ENCODE data around the gene PDE1C.
"Not testable (repeated sequence)": the region's sequence is repeated elsewhere in the genome, so short reads cannot be mapped to it uniquely, and the experiment has no call there.

Gene PDE1C

DNA sequence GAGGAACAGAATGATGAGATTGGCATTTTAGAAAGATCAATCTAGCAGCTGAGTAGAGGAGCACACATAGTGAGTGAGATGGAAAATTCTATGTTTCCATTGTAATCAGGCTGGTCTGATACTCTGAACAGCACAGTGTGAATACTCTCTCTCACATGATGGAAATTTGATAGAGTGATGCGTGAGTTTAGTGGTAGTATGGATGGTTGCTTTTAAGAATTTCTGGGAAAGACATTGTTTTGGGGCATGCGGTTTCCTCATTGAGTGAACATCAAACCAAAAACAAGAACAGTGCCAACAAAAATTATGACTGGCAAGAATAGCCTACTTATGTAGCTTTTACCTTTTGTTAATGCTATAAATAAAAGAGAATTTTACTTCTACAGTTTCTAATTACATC is 183.2 kb downstream of the PDE1C start:
- no peak for FAIRE-seq

GRCh38 chr7:31885171-31885570 is 185.0 kb downstream of the PDE1C start:
- no peak for FAIRE-seq

DNA sequence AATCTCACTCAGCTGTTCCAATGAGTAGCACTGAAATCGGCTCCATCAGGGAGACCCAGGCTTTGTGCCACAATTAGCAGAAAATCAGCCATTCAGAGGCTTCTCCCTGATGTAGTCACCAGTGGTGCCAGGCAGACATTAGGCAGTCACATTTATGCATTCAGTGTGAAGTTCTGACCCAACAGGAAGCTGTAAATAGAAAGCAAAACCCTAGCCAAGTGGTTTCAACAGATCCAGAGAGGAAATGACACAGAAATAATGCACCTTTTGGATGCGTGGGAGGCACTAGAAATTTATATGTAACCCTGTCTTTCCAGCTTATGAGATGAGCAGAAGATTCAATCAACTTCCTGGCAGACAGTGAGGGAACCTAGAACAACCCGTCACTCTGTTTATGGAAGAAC is 186.4 kb downstream of the PDE1C start:
- no peak for FAIRE-seq

GRCh38 chr7:31882187-31882586 is 188.0 kb downstream of the PDE1C start:
- no peak for FAIRE-seq

- FAIRE-seq, result no peak
Measured at GRCh38 chr7:31878875-31879274, 191.3 kb downstream of the PDE1C start.

GRCh38 chr7:31875424-31875823 is 194.8 kb downstream of the PDE1C start:
- FAIRE-seq, result no peak

DNA sequence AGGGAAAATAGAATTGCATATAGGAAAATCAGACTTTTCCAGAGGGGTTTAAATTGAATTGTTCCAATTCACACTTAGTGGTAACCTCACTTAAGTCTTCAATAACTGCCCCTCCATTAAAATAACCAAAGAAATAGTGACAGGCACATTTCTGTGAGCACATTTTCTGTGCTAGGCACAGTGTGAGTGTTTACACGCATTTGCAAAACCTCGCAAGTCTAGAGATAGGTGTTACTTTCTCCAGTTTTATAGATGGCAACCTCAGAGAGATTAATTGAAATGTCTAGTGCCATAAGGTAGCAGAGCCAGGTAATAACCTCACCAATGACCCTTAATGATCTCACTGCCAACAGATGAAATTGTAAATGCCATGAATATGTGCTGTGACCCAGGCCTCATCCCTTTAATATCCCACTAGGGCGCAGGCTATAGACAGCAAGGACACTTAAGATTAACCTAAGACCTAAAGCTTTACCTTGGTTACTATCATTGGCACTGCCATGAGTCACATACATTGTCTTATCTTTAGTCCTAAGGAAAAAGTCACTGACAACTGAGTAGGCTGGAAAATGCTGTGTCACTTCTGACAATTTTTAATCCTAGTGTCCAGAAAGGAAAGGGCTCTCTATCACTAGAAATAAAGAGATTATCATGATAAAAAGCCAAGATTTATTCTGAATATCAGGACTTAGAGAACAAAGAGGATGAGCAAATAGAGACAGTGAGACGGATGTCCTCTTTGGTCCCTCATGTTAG is 195.4 kb downstream of the PDE1C start:
- FAIRE-seq, result no peak

GRCh38 chr7:31873816-31874597 is 196.2 kb downstream of the PDE1C start:
- no peak for FAIRE-seq

GRCh38 chr7:31872545-31873370 is 197.4 kb downstream of the PDE1C start:
- FAIRE-seq, result no peak

DNA sequence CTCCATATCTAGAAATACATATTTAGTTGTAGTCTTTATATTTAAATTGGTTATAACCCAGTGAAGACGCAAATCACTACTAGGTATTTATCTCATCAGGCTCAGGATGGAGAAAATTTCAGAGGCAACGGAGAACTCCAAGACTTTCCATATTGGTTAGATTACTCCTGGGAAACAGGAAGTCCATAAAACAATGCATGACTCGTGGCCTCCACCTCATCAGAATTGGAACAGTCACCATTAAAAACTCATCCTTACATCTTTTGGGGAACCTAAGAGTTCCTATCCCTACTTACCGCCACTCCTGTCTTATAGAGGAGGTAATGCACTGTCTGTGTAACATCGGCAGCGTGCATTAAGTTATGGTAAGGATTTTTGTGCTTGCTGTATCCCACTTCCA is 205.6 kb downstream of the PDE1C start:
- FAIRE-seq, result no peak

GRCh38 chr7:31860925-31861324 is 209.3 kb downstream of the PDE1C start:
- no peak for FAIRE-seq

DNA sequence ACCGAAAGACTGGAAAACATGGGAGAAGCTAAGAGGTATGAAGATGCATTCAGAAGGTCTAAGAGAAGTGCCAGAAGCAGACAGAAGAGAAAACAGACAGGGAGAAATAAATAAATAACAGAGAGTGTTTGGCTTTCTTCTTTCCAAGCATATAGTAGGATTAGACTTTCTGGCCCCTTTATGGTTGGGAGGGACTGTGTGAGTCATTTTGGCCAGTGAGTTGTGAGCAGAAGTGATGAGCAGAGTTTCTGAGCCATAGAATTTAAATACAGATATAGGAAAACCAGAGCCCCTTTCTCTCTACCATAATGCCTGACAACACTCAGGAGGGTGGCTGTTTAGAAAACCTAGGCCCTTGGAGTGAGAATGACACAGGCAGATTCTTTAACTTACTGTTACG is 212.2 kb downstream of the PDE1C start:
- FAIRE-seq, result no peak

GRCh38 chr7:31857172-31857571 is 213.0 kb downstream of the PDE1C start:
- FAIRE-seq, result no peak

- FAIRE-seq, result no peak
Measured at GRCh38 chr7:31856337-31856736, 213.9 kb downstream of the PDE1C start.

GRCh38 chr7:31855530-31855929 is 214.7 kb downstream of the PDE1C start:
- FAIRE-seq, result peak; percentile 90

- FAIRE-seq, result no peak
Measured at GRCh38 chr7:31853380-31853779, 216.8 kb downstream of the PDE1C start.

GRCh38 chr7:31852462-31852861 is 217.7 kb downstream of the PDE1C start:
- FAIRE-seq, result no peak

DNA sequence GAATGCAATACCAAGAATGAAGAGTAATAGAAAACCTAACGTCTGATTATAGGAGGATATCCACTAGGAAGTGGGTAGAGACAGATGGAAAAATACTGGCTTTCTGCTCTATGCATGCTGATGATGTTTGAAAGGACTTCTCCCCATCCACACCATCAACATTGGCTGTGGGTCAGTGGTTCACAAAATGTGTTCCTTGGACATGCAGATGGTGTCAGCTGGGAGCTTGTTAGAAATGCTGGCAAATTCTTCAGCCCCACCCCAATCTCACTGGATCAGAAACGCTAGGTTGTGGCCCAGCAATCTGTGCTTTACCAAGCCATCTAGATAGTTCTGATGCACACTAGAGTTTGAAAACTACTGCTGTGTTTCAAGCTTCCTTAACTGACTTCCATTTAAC is 219.1 kb downstream of the PDE1C start:
- FAIRE-seq, result no peak

GRCh38 chr7:31850601-31851000 is 219.6 kb downstream of the PDE1C start:
- FAIRE-seq, result no peak

DNA sequence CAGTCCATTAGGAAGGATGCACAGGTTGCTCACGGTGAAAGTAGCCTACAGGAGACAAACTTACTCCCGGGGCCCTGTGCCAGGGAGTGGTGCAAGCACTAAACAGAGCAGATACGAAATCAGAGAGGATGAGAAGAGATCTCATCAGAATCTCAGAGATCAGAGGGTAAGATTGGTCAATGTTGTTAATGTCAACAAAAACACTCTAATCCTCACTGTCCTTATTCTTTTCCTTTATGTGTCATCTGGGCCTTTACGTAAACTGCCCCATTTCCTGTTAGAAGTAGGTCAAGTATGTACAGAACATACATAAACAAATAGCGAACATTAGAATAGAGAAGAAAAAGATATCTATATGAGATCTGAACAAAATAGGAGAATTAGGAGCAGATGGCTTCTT is 220.1 kb downstream of the PDE1C start:
- no peak for FAIRE-seq

DNA sequence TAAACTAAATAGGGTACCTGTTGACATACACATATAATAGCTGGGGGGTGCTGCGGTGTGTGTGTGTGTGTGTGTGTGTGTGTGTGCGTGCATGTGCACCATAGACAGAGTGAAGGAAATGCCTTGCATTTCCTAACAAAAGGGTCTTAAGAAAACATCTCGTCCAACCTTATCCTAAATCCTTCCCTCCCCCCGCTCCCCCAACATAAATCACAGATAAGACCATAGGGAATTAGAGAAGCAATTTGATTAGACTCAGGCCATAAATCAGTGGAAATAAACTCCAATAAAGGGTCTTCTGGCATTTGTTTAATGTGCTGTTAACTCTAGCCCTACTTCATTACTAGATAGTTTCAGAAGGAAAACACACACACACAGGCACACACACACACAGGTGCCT is 234.7 kb downstream of the PDE1C start:
- no peak for FAIRE-seq

DNA sequence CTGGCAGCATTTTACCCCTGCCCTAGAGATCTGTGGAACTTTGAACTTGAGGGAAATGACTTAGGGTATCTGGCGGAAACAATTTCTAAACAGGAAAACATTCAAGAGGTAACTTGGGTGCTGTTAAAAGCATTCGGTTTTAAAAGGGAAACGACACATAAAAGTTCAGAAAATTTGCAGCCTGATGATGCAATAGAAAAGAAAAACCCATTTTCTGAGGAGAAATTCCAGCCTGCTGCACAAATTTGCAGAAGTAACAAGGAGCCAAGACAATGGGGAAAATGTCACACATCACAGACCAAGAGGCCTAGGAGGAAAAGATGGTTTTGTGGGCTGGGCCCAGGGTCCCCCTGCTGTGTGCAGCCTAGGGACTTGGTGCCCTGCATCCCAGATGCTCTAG is 236.6 kb downstream of the PDE1C start:
- not testable (repeated sequence) for FAIRE-seq

- no peak for FAIRE-seq
Measured at GRCh38 chr7:31828520-31828919, 241.7 kb downstream of the PDE1C start.

DNA sequence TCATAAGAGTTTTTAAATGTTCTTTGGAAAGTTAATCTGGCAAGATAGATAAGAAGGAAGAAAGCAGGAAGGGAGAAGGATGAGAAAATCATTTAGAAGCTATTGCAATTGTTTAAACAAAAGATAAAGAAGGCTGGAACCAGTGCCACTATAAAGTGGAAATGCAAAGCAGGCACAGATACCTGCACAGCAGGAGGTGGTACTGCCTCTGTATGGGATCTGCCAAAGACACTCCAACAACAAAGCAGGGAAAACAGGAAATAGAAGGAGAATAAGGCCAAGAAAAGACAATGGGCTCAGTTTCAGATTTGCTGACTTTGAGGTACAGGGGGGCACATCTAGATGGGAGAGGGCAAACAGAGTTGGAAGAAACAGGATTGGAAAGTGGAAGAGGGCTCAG is 244.6 kb downstream of the PDE1C start:
- no peak for FAIRE-seq

Measured in A204.1 (cell line).